RWPE1 (cell line): Measurements from ENCODE around the gene PRUNE1.

ENCODE experiments used
- CTCF ChIA-PET: fragments of 350-600 bp; sonication (Branson Sonifier 250); formaldehyde crosslinking; extraction: SDS; loops from one replicate; lab custom pipeline; 2021; lab: Yijun Ruan, JAX
- POLR2A ChIA-PET: fragments of 400-600 bp; formaldehyde crosslinking; extraction: SDS; loops from one replicate; lab custom pipeline; 2020; ENCODE audit warnings: antibody characterized with exemption; ENCODE audit not compliant: low non-redundant PET; lab: Yijun Ruan, JAX
- DNase-seq: peaks from one replicate; pipeline ENCODE4 v3.0.0; 2012; ENCODE audit warnings: low spot score
- H3K27ac ChIP-seq: fragments of 450-650 bp; 2 replicates; pipeline ENCODE4 v1.5.1; 2017
- TF ChIP-seq, protein P1 (sequence below): fragments of 450-650 bp; conservative IDR thresholded peaks from 2 replicates; pipeline ENCODE4 v1.5.1; 2017; ENCODE audit warnings: low read depth, mild to moderate bottlenecking

PRUNE1 gene

DNA sequence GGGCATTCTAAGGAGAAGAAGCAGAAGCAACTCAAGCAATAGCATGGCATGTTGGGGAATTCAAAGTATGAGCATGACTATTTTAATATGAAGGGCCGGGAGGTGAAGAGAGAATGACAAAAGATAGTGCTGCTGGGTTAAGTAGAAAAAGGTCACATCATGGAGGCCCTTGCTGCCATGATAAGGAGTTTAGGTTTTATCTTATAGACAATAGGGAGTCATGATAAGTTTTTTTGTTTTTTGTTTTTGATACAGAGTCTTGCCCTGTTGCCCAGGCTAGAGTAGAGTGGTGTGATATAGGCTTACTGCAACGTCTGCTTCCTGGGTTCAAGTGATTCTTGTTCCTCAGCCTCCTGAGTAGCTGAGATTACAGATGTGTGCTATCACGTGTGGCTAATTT lies 31.3 kb downstream of the PRUNE1 start:
- CTCF ChIA-PET: interaction anchor here (0.6 to 0.8 kb wide), 3 partner anchors 9 to 79 kb away, joined by 3 to 8 read pairs (median 4); no protein-coding TSS in a partner anchor
- POLR2A ChIA-PET: no interaction called here
- TF ChIP-seq, protein P1, sequence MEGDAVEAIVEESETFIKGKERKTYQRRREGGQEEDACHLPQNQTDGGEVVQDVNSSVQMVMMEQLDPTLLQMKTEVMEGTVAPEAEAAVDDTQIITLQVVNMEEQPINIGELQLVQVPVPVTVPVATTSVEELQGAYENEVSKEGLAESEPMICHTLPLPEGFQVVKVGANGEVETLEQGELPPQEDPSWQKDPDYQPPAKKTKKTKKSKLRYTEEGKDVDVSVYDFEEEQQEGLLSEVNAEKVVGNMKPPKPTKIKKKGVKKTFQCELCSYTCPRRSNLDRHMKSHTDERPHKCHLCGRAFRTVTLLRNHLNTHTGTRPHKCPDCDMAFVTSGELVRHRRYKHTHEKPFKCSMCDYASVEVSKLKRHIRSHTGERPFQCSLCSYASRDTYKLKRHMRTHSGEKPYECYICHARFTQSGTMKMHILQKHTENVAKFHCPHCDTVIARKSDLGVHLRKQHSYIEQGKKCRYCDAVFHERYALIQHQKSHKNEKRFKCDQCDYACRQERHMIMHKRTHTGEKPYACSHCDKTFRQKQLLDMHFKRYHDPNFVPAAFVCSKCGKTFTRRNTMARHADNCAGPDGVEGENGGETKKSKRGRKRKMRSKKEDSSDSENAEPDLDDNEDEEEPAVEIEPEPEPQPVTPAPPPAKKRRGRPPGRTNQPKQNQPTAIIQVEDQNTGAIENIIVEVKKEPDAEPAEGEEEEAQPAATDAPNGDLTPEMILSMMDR: no peak
- no peak overlapping the region for H3K27ac ChIP-seq
- DNase-seq: no peak

DNA sequence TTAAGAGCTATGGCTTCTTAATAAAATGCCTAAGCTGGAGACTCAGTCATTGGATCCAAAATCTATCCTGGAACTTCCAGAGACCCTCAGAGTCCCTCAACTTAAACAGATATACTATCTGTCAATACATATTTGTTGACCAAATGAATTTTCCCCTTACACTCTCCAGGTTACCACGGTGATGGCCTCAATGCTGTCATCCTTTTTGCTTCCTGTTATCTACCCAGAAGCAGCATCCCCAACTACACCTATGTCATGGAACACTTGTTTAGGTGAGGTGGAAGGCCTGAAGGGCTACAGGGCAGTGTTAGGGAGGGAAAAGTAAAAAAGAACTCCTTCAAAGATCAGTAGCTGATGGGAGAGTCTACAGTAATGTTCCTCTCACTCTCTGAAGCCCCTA lies 34.9 kb downstream of the PRUNE1 start:
- ChIA-PET POLR2A (interaction anchor here (0.6 kb wide), 1 partner anchor 28 kb away, joined by 3 read pairs; no protein-coding TSS in a partner anchor), CTCF (interaction anchor here (1.0 kb wide), 1 partner anchor 12 kb away, joined by 3 read pairs; no protein-coding TSS in a partner anchor)
- DNase-seq: no peak
- H3K27ac ChIP-seq: no peak overlapping the region
- TF ChIP-seq, protein P1: no peak

DNA sequence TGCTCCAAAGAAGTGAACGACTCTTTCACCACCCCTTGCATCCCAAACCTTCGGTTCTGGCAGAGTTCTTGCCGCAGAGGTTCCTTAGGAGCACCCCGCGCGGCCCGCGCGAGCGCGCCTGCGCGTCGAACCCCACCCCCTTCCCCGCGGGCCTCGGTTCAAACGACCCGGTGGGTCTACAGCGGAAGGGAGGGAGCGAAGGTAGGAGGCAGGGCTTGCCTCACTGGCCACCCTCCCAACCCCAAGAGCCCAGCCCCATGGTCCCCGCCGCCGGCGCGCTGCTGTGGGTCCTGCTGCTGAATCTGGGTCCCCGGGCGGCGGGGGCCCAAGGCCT lies 39.3 kb downstream of the PRUNE1 start, which contains the start of gene C1orf56:
Gene C1orf56 (plus strand): TSS at position 161 of the 334 bp plus-strand sequence. CDS start 97 bp downstream, at position 258.
- peak within 1 kb of the TSS; percentile 87 for H3K27ac ChIP-seq
- TF ChIP-seq, protein P1: no peak
- peak; percentile 58 for DNase-seq
- ChIA-PET POLR2A (interaction anchor here (1.5 kb wide), 1 partner anchor 11 kb away, joined by 7 read pairs; no protein-coding TSS in a partner anchor), CTCF (interaction anchor here (0.6 to 2.5 kb wide), 4 partner anchors 10 to 51 kb away, joined by 3 to 9 read pairs (median 6); partner anchors contain the start of genes CDC42SE1, GABPB2 and MLLT11)

DNA sequence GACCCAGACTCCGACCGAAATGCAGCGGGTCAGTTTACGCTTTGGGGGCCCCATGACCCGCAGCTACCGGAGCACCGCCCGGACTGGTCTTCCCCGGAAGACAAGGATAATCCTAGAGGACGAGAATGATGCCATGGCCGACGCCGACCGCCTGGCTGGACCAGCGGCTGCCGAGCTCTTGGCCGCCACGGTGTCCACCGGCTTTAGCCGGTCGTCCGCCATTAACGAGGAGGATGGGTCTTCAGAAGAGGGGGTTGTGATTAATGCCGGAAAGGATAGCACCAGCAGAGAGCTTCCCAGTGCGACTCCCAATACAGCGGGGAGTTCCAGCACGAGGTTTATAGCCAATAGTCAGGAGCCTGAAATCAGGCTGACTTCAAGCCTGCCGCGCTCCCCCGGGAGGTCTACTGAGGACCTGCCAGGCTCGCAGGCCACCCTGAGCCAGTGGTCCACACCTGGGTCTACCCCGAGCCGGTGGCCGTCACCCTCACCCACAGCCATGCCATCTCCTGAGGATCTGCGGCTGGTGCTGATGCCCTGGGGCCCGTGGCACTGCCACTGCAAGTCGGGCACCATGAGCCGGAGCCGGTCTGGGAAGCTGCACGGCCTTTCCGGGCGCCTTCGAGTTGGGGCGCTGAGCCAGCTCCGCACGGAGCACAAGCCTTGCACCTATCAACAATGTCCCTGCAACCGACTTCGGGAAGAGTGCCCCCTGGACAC lies 39.8 kb downstream of the PRUNE1 start:
- POLR2A ChIA-PET: interaction anchor here (1.5 kb wide), 1 partner anchor 10 kb away, joined by 7 read pairs; no protein-coding TSS in a partner anchor
- peak overlapping the region; percentile 87 for H3K27ac ChIP-seq
- peak; percentile 48 for DNase-seq
- CTCF ChIA-PET: interaction anchor here (0.5 to 2.5 kb wide), 7 partner anchors 8 to 52 kb away, joined by 3 to 9 read pairs (median 4); partner anchors contain the start of genes CDC42SE1, GABPB2 and MLLT11
- TF ChIP-seq, protein P1: no peak; the same call in 1 of the 2 replicates

DNA sequence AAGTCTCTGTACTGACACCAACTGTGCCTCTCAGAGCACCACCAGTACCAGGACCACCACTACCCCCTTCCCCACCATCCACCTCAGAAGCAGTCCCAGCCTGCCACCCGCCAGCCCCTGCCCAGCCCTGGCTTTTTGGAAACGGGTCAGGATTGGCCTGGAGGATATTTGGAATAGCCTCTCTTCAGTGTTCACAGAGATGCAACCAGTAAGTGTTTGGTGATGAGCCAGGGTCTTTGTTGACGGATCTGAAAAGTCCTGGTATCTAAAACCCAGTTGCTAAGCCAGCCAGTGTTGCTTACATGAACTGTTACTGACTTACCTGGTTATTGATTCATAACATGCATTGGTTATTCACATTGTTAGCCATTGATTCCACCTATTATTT lies 40.4 kb downstream of the PRUNE1 start:
- TF ChIP-seq, protein P1: no peak
- peak overlapping the region; percentile 87 for H3K27ac ChIP-seq
- DNase-seq: no peak
- ChIA-PET CTCF (interaction anchor here (1.0 to 2.5 kb wide), 3 partner anchors 11 to 53 kb away, joined by 3 to 9 read pairs (median 8); partner anchors contain the start of genes CDC42SE1, GABPB2 and MLLT11), POLR2A (interaction anchor here (0.7 to 1.5 kb wide), 2 partner anchors 10 to 108 kb away, joined by 5 to 7 read pairs; partner anchors contain the start of gene TNFAIP8L2)

DNA sequence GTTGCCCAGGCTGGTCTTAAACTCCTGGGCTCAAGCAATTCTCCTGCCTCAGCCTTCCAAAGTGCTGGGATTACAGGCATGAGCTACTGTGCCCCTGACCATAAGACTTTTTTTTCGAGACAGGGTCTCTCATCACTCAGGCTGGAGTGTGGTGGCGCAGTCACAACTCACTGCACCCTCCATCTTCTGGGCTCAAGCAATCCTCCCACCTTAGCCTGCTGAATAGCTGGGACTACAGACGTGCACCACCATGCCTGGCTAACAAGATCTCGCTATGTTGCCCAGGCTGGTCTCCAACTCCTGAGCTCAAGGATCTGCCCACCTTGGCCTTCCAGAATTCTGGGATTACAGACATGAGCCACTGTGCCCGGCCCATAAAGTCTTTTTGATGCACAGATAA lies 41.2 kb downstream of the PRUNE1 start:
- CTCF ChIA-PET: interaction anchor here (0.6 kb wide), 1 partner anchor 517 kb away, joined by 4 read pairs; no protein-coding TSS in a partner anchor
- POLR2A ChIA-PET: interaction anchor here (0.7 kb wide), 1 partner anchor 107 kb away, joined by 5 read pairs; the partner anchor contains the start of gene TNFAIP8L2
- H3K27ac ChIP-seq: peak overlapping the region; percentile 87
- TF ChIP-seq, protein P1: no peak
- no peak for DNase-seq
